Endometrial microvascular endothelial cells (primary cell): ENCODE data around the gene CENPU. TPM values are rescaled to one million over a fixed set of nuclear protein-coding genes. Genes with fewer than 3 reads are reported as not detected.
"Not testable (repeated sequence)": the region's sequence is repeated elsewhere in the genome, so short reads cannot be mapped to it uniquely, and the experiment has no call there.

Experiments used
- in situ Hi-C: cut with HindIII; loops from 2 replicates; pipeline ENCODE4 v1.10.0; 2017; ENCODE audit warnings: low sequenced_read_pairs, low pct_unique_long_range_greater_than_20kb; ENCODE audit errors: inconsistent ontology term
- total RNA-seq: library from RNA; depleted of rRNA; stranded (reverse); fragments of >200 nt; gene quantifications from one replicate; pipeline ENCODE4 v1.2.3, GENCODE V29; 2015; ENCODE audit errors: inconsistent ontology term

The CENPU gene
- total RNA-seq, 1 donor from 2014 or later, result 20.2 TPM

DNA sequence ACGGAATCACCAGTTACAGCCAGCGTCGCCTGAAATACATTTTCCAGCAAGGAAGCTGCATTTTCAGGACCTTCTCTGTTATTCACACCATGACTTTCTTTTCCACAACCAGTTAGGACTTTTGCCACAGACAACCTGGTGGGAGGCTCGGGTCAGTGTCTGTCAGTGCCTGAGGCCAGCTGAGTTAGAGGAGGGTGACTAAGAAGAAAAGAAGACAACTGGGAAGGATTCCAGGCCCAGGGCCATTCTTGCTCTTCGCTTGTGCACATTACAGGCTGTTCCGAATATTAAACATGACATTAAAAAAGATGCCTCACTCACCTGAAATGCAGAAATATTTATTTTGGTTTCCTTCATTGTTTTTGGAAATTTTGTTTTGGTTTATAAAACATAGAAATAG is 21.4 kb upstream of the CENPU start:
- in situ Hi-C loops, result no loop called here

DNA sequence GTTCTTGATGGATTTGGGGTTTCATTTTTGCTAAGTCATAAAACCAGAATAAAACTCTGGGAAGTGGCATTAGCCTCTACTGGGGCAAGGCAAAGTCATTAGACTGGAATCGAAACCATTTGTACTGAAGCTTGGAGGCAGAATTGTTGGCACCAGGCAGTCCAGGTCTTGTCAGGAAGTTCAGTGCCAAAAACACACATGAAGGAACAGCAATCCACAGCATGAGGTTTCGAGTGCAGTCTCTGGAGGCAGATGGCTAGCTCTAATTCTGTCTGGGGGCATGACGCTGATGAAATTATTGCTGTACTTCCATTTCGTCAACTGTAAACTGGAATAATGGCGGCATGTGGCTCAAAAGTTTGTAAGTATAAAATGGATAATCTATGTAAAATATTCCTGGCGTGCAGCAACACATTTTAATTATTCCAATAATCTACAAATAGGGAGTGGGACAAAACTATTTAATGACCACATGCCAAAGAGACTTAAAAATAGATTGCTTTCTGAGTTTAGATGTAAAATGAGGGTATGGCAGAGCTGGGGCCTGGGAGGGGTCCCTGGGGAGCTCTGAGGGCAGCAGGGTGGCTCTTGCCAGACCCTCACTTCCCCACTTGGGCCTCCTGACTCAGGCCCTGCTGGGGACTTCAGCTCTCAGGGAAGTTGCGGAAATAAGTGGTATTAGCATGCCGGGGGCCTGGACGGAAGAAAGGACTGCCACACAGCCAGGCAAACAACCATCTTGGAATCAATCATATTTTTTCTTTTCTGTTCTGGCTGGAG is 18.8 kb upstream of the CENPU start:
- in situ Hi-C loops, result no loop called here

DNA sequence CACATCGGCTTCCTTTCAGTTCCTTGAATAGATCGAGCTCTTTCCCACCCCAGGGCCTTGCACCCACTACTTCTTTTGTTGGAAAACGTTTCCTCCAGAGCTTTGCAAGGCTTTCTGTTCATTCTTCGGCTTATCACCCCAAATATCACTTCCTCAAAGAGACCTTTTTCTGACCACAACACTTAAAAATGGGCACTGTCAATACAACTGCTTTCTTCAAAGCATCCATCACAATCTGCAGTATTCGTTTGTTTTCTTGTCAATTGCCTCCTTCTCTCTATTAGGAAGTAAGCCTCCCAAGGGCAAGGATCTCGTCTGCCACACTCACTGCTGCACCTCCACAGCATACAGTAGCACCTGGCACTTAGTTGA is 17.7 kb upstream of the CENPU start:
- in situ Hi-C loops, result no loop called here

DNA sequence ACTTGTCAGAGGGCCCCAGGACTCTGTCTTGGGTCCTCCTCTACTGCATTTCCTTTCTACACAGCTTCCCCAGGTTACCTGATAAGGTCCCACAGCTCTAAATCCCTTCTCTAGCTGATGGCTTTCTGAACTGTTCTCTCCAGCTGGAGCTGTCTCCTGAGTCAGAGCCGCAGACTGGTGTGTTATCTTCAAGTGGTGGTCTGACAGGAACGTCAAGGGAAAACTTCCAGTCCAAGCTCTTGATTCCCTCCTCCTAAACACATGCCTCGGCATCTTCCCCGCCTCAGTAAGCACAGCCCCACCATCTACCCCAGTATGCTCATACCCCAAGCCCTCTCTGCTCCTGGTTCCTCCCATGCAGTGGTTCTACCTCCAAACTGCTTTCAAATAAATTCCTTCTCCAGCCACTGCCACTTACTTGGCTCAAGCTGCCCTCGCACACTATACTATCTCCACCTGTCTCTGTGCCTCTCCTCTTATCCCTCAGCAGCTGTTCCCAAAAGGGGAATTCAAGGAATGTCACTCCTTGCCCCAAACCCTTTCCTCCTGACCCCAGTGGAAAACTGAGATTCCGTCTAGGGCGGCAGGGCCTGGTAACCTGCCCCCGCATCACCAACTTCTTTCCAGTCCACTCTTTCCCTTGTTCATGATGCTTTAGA is 17.2 kb upstream of the CENPU start:
- in situ Hi-C loops, result no loop called here

DNA sequence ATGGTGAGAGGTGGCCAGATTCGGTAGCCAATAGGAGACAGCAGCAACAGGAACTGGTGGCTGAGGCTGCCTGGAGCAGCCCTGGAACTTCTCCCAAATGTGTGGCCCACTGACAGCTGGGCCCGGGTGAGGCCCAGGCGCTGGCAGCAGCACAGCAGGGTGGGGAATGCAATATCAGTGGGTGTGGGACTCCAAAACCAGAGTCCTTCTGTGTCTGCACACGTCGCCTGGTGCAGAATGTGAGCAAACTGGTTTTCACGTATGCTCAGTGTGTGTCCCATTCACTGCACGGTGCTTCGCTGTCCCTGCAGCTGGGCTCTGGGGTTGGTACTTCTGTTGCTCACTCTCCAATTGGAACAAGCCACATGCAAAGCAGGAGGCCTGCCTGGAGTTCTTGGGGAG is 14.4 kb upstream of the CENPU start:
- in situ Hi-C loops, result no loop called here

DNA sequence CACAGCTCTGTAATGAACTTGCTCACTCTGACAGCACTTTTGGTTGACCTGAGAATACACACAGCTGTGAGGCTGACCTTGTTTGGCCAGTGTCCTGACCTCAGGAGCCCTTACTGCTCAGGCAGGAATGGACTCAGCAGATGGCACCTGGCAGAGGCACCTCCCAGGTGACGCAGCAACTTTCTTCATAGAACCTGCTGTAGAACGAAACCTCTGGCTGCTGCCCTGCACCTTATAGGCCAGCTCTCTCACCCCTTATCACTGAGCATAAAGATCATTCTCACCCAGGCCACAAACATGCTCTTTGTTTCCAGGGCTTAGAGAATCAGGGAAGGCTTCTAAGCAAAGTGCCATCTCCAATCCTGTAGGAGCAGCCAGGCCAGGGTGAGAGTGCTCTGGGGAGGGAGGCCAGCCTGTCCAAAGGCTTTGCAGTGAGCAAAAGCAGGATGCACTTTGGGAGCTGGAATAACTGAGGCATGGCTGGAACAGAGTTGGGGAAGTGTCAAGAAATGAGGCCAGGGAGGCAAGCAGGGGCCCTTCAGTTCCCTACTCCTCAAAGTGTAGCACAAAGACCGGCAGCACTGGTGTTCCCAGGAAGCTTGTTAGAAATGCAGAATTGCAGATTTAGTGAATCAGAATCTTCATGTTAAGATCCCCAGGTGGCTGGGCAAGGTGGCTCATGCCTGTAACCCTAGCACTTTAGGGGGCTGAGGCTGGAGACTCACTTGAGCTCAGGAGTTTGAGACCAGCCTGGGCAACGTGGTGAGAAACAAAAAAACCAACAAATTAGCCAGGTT is 13.3 kb upstream of the CENPU start:
- in situ Hi-C loops, result no loop called here

DNA sequence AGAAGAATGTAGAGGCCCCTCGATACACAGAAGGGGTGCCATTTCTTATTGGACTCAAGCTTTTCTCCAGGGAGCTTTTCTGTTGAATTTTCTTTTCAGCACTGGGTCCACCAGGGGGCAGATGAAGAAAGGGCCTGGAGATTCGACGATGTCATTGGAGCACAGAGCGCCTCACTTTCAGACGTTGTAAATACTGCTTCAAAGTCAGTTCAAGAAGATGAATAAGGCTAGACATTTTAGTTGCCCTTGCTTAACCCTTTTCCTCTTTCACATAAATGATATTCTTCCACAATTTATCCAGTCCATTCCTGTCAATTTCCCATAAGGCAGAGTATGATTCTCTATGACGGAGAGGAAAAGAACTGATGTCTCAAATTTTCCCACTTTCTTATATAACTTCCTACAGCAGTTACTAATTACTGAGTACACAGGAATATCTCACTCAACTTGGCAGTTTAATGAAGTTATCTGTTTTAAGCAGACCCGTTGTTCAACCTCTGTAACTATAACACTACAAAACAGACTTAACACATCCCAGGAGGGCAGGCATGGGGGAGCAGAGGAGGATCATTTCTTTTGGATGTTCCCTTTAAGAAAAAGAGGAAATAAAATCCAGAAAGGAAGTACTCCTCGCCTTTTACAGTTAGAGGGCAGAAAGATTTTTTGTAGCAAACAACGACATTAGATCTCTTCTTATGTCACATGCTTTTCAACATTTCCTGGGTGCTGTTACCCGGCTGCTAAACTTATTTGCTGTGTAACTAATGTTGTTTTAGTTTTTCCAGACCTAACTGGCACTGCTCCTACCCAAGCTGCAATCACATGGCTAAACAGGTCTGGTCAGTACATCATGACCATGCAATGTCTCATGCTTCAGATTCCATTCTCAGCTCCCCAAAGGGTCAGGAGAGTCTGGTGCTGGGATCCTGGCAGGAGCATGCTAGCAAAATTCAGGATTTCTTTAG is 12.2 kb upstream of the CENPU start:
- in situ Hi-C loops, result no loop called here

DNA sequence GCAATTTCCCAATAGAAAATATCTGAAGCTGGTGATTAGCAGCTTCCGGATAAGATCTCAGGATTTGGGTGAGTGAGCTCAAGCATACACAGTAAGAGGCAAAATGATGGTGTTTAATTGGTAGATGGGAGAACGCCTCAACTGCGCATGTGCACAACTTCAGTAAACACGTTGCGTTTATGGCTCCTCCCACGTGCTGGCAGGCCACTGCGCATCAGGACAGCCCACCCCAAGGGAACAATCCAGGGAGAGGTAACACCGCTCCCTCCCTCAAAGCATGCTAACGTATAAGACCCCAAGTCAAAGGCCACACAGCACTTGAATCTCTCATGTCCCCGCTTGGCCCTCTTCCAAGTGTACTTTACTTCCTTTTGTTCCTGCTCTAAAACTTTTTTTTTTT is 10.3 kb upstream of the CENPU start:
- in situ Hi-C loops, result no loop called here

DNA sequence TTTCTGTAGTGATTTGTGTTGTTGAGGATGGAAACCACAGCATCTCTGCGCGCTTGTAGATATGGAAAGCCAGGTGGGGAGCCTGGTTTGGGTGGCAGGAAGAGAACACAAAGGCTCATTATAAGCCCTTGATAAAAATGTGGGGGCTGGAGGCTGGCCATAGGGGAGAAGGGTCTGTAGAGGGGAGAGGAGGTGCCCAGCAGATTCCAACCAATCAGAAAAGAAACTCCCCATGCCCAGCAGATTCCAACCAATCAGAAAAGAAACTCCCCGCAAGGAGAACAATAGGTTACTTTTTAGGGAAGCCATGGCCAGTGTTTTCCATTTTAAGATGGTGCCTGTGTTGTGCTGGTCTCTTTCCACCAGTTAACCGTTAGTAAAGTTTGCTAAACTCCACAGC is 9.8 kb upstream of the CENPU start:
- in situ Hi-C loops, result no loop called here

DNA sequence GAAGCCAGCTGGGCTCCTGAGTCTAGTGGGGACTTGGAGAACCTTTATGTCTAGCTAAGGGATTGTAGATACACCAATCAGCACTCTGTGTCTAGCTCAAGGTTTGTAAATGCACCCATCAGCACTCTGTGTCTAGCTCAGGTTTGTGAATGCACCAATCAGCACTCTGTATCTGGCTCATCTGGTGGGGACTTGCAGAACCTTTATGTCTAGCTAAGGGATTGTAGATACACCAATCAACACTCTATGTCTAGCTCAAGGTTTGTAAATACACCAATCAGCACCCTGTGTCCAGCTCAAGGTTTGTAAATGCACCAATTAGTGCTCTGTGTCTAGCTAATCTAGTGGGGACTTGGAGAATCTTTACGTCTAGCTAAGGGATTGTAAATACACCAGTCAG is 7.8 kb upstream of the CENPU start:
- in situ Hi-C loops, result not testable (repeated sequence)

DNA sequence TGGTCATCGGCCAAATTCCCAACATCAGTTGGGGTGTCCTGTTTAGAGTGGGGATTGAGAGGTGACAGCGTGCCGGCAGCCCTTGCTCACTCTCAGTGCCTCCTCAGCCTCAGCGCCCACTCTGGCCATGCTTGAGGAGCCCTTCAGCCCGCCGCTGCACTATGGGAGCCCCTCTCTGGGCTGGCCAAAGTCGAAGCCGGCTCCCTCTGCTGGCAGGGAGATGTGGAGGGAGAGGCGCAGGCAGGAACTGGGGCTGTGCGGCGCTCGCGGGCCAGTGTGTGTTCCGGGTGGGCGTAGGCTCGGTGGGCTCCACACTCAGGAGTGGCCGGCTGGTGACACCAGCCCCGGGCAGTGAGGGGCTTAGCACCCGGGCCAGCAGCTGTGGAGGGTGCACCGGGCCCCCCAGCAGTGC is 7.1 kb upstream of the CENPU start:
- in situ Hi-C loops, result no loop called here

DNA sequence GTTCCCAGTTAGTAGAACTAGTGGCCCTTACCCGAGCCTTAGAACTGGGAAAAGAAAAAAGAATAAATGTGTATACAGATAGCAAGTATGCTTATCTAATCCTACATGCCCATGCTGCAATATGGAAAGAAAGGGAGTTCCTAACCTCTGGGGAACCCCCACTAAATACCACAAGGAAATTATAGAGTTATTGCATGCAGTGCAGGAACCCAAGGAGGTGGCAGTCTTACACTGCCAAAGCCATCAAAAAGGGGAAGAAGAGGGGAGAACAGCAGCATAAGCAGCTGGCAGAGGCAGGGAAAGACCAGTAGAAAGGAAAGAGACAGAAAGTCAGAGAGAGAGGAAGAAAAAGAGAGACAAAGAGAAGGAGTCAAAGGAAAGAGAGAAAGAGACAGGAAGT is 5.7 kb upstream of the CENPU start:
- in situ Hi-C loops, result not testable (repeated sequence)

DNA sequence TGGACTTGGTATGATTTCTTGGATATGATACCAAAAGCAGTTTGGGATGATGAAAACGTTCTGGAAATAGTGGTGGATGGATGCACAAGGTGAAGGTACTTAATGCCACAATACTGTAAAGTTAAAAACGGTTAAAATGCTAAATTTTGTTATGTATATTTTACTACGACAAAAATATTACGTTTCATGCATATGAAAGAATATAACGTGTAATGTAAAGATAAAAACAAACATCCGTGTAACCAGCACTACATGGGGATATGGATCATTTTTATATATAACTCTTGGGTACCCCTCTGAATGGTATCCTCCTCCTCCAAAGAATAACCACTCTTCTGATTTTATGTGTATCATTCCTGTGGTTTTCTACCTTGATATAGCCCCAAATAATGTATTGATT is 862 bp upstream of the CENPU start:
- in situ Hi-C loops, result no loop called here

DNA sequence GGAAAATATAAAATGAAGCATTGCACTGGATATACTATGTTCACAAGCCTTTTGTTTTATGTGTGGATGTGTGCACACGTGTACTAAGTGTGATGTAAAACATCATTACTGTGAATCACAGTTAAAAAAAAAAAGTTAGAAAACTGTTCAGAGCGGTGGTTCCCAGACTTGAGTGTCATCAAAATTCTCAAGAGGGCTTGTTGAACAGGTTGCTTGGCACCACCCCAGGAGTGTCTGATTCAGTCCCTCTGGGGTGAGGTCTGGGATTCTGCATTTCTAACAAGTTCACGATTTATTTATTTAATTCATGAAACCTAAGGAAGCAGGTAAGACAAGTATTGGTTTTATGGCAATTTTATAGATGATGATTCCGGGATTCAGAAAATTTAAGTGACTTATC is 1.8 kb downstream of the CENPU start:
- in situ Hi-C loops, result no loop called here

DNA sequence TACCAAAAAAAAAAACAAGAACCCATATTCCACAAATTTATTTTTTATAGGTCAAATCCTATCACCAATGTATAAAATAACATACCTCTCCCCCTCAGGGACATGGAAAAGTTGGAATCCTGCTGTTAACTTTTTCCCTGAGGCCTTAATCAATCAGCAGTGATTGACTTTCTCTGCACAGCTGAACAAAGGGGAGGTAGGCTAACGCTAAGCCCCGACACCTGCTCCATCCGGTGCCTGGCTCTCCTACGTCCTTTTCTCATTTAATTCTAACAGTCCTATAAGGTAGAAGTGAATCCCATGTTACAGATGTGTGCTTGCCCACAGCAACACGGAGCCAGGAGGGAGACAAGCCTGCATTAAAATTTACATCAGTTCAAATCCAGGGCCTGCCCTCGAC is 2.8 kb downstream of the CENPU start:
- in situ Hi-C loops, result no loop called here

DNA sequence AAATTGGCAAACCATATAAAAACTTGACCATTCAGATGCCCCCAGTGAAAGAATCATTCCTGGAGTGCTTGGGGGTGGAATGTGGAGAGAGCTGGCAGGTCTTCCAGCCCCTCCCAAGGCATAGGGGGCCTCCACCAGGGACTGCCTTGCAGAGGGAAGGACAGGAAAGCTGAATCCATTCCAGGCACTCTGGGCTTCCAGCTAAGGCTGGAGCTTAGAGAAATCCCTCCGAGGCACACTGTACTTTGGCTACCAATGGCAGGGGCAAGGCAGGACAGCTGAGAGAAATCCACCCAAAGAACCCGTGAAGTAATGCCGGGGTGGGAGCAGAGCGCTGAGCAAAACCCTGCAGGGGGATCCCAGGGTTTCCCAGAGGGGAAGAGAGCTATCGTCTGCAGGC is 4.0 kb downstream of the CENPU start:
- in situ Hi-C loops, result no loop called here

DNA sequence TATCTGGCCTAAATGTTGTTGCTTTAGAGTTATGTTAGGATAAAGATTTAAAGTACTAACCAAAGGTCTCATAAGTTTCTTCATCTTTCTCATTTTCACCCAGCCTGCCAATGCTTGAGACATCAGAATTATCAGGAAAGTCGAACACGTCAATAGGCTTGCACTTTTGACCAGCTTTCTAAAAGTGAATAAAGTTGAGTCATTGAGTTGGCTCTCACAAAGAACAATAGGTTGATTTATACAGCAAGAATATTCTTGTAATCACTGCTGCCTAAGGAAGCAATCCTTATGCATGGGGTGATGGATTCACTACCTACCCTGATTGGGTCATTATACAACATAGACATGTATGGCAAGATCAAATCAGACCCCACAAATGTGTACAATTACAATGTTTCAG is 5.0 kb downstream of the CENPU start:
- in situ Hi-C loops, result no loop called here

DNA sequence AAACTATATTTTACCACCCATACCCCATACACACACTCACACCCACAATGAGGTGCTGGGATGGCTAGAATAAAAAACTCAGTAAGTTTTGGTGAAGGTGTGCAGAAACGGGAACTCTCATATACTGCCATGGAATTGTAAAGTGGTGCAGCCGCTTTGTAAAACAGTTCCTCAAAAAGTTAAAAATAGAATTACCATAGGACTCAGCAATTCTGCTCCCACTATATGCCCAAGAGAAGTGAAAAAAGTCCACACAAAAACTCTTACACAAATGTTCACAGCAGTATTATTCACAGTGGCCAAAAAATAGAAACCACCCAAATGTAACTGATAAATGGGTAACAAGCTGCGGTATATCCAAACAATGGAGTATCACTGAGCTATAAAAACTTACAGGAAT is 6.5 kb downstream of the CENPU start:
- in situ Hi-C loops, result no loop called here

DNA sequence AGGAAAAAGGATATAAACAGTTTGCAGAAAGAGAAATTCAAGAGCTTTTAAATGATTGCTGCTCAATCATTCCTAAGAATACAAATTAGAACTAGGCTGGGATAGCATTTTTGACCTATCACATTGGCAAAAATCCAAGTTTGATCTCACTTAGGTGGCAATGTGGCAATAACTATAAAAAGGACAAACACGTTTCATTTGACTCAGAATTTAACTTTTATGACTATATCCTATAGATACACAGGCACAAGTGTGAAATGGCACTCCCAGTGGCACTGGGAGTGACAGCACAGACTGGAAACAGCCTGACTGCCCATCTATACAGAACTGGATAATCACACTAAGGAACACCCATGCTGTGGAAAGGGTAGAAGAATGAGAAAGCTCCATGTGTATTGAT is 11.1 kb downstream of the CENPU start:
- in situ Hi-C loops, result no loop called here
